ENCODE results near the gene STXBP5.

DNA sequence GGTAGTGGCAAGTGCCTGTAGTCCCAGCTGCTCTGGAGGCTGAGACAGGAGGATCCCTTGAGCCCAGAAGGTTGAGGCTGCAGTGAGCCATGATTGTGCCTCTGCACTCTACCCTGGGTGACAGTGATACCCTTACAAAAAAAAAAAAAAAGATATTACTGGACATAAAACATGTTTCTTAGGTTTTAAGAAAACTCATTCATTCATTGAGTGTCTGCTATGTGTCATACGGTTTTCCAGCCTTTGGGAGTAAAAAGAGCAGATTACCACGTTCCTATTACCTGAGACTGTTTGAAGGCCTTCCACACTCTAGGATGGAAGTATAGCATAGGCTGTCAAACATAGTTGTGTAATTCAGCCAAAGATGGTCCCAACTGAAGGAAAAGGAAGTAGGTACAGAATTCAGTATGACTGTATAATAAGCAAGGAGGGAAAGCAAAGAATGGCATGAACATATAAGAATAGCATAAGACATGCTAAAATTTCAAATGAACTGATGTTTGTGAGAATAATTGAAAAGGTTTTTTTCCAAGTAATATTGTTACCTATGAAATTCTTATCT lies 22.0 kb downstream of the STXBP5 start:
- TF ChIP-seq POLR2A (IDR thresholded peaks at IDR 0.05; ENCODE audit: low read depth, low read length) (no peak), POLR2AphosphoS5 (IDR thresholded peaks at IDR 0.05; ENCODE audit: low read depth, low read length) (no peak)

Measured in GM12892 (cell line).